WTC11 (cell line): ENCODE data around the gene PSME4.

Experiments
- CREB1 ChIP-seq: sonication (generic); formaldehyde crosslinking; IDR thresholded peaks from 2 replicates; pipeline ENCODE4 v1.8.0; 2023; ENCODE audit warnings: mild to moderate bottlenecking, missing genetic modification reagents
- CTCF ChIP-seq: fragments of 200-600 bp; IDR thresholded peaks from 2 replicates; pipeline ENCODE4 v1.8.0; 2022; ENCODE audit warnings: antibody characterized with exemption
- FOXP4 ChIP-seq: sonication (generic); formaldehyde crosslinking; IDR thresholded peaks from 2 replicates; pipeline ENCODE4 v1.8.0; 2022; ENCODE audit warnings: mild to moderate bottlenecking, missing genetic modification reagents
- MAX ChIP-seq: sonication (generic); formaldehyde crosslinking; IDR thresholded peaks from 2 replicates; pipeline ENCODE4 v1.8.0; 2022; ENCODE audit warnings: mild to moderate bottlenecking, missing genetic modification reagents
- MXD4 ChIP-seq: fragments of 250-450 bp; sonication (Bioruptor Pico); IDR thresholded peaks from 2 replicates; pipeline ENCODE4 v1.8.0; 2021; ENCODE audit warnings: mild to moderate bottlenecking, moderate library complexity, borderline replicate concordance
- NR2C2 ChIP-seq: sonication (generic); formaldehyde crosslinking; IDR thresholded peaks from 2 replicates; pipeline ENCODE4 v1.8.0; 2022; ENCODE audit warnings: mild to moderate bottlenecking, missing genetic modification reagents
- SMAD3 ChIP-seq: sonication (generic); formaldehyde crosslinking; IDR thresholded peaks from 2 replicates; pipeline ENCODE4 v1.8.0; 2022; ENCODE audit warnings: missing genetic modification reagents, mild to moderate bottlenecking, borderline replicate concordance
- SP1 ChIP-seq: sonication (generic); formaldehyde crosslinking; conservative IDR thresholded peaks from 2 replicates; pipeline ENCODE4 v1.8.1; 2022; ENCODE audit warnings: missing genetic modification reagents
- TCF7 ChIP-seq: sonication (generic); formaldehyde crosslinking; IDR thresholded peaks from 2 replicates; pipeline ENCODE4 v1.8.0; 2022; ENCODE audit warnings: mild to moderate bottlenecking, low read depth, missing genetic modification reagents, moderate library complexity
- ZNF425 ChIP-seq: fragments of 250-450 bp; sonication (Bioruptor Pico); conservative IDR thresholded peaks from 2 replicates; pipeline ENCODE4 v1.9.0; 2021; ENCODE audit warnings: mild to moderate bottlenecking
- ZNF512 ChIP-seq: sonication (generic); formaldehyde crosslinking; IDR thresholded peaks from 2 replicates; pipeline ENCODE4 v1.8.1; 2022; ENCODE audit warnings: missing genetic modification reagents, borderline replicate concordance

GRCh38 chr2:53994818-53995808, 24.3 kb upstream of the PSME4 start:
- no peak for TF ChIP-seq TCF7 (CRISPR knock-in tag)
- no peak for TF ChIP-seq CTCF
- TF ChIP-seq ZNF425 (CRISPR knock-in tag), result no peak
- no peak for TF ChIP-seq FOXP4 (CRISPR knock-in tag)
- TF ChIP-seq MXD4 (CRISPR knock-in tag), result no peak
- no peak for TF ChIP-seq MAX (CRISPR knock-in tag)
- no peak for TF ChIP-seq CREB1 (CRISPR knock-in tag)
- TF ChIP-seq NR2C2, result no peak
- TF ChIP-seq SMAD3, result no peak
- no peak for TF ChIP-seq ZNF512
- TF ChIP-seq SP1 (CRISPR knock-in tag), result no peak
